H1 (cell line): ENCODE data around the gene CSRNP3. TPM values are rescaled to one million over a fixed set of nuclear protein-coding genes. Genes with fewer than 3 reads are reported as not detected.

Experiments
- SP2 ChIP-seq: IDR thresholded peaks from 2 replicates; pipeline ENCODE4 v1.6.1; 2012; ENCODE audit warnings: mild to moderate bottlenecking, low read length, inconsistent platforms
- TBP ChIP-seq: IDR thresholded peaks from 2 replicates; pipeline ENCODE4 v1.6.1; 2011; ENCODE audit warnings: low read depth, low read length, improper control_type of control experiment
- YY1 ChIP-seq: IDR thresholded peaks from 2 replicates; pipeline ENCODE4 v1.6.1; 2011; ENCODE audit warnings: low read depth, mild to moderate bottlenecking, low read length
- polyA plus RNA-seq, 7 experiments: library from polyadenylated mRNA; depleted of rRNA in 3 of 7; stranded (reverse) in 5 of 7; unstranded in 2 of 7; fragments of >200 nt in 5 of 7; fragments of 200-250 nt in 2 of 7; gene quantifications; 1 replicate in 5 of 7; 2 replicates in 1 of 7; 4 replicates in 1 of 7; pipeline versions ENCODE4 v1.2.1 to v1.2.3, GENCODE V29; 2011 to 2013; ENCODE audit warnings: missing spikeins in 2 of 7, mixed read lengths in 2 of 7
- total RNA-seq: library from RNA; stranded (reverse); fragmentation: NEBNext Ultra II Directional; extraction: Animal tissue kit (Norgen Biotek cat#: 25700); gene quantifications from 2 replicates; pipeline ENCODE4 v1.2.1, GENCODE V29; 2021

Gene CSRNP3
- total and polyA plus RNA-seq, 2 of the 8 experiments (the other 6 are each of a cell fraction or from before 2014, with no cell fraction given), result 1.3 to 6.5 TPM

DNA sequence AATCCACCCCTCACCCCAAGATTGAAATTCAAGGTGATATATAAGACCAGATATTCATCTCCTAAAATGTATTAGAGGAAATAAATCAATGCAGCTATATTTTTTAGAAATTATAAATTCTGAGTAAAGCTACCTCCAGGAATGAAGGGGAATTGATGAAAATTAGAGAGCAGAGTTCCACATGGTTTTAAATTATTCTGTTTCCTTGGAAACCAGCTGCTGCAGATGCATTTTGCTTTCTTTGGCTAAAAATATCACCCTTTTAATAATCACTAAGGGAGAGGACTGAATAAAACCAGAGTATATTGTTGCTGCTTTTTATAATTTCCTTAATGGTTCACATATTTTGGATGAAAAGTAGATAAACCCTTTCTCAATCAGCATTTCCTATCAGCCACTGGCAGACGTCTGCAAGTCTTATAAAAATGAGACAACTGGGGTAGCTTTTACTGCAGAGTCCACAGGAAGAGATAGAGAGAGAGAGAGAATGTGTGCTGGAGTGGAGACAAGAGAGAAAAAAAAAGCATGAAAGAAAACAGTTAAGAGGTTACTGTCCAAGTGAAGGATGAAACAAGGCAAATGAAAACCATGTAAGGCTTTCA, 2.0 kb downstream of the CSRNP3 start (continued):
- no peak for TF ChIP-seq YY1
- TF ChIP-seq TBP, result no peak
- TF ChIP-seq SP2, result no peak
